Fibroblast of the conjunctiva (primary cell): ENCODE results near the gene COL1A1.

Source experiments
- DNase-seq: peaks from one replicate; pipeline ENCODE4 v3.0.0-alpha.2; 2010; ENCODE audit warnings: low read depth

The COL1A1 gene

GRCh38 chr17:50201276-50201854, at the start of gene COL1A1:
COL1A1 (minus strand) TSS chr17:50201631; CDS start chr17:50201513, 118 bp downstream.
- DNase-seq, result peak; percentile 87

- DNase-seq, result no peak
These were observed 46.8 kb upstream of the COL1A1 start for GRCh38 chr17:50248255-50248654.

- no peak for DNase-seq
These were observed 43.3 kb upstream of the COL1A1 start for GRCh38 chr17:50244771-50245170.

GRCh38 chr17:50241431-50241830, 40.0 kb upstream of the COL1A1 start:
- DNase-seq, result no peak

- DNase-seq, result no peak
These were observed 39.4 kb upstream of the COL1A1 start for GRCh38 chr17:50240851-50241250.

GRCh38 chr17:50239937-50240336, 38.5 kb upstream of the COL1A1 start:
- DNase-seq, result no peak

- no peak for DNase-seq
These were observed 37.3 kb upstream of the COL1A1 start for GRCh38 chr17:50238601-50239280.

- no peak for DNase-seq
These were observed 36.5 kb upstream of the COL1A1 start for GRCh38 chr17:50237901-50238300.

- no peak for DNase-seq
These were observed 33.1 kb upstream of the COL1A1 start for GRCh38 chr17:50234581-50234980.

GRCh38 chr17:50225701-50226240, 24.3 kb upstream of the COL1A1 start:
- no peak for DNase-seq

GRCh38 chr17:50222922-50223321, 21.5 kb upstream of the COL1A1 start:
- no peak for DNase-seq

GRCh38 chr17:50221864-50222545, 20.6 kb upstream of the COL1A1 start:
- DNase-seq, result no peak

- DNase-seq, result no peak
These were observed 19.9 kb upstream of the COL1A1 start for GRCh38 chr17:50221266-50221863.

GRCh38 chr17:50220811-50221210, 19.4 kb upstream of the COL1A1 start:
- no peak for DNase-seq

GRCh38 chr17:50219939-50220465, 18.6 kb upstream of the COL1A1 start:
- no peak for DNase-seq

- DNase-seq, result no peak
These were observed 17.9 kb upstream of the COL1A1 start for GRCh38 chr17:50219342-50219741.

GRCh38 chr17:50218771-50219315, 17.4 kb upstream of the COL1A1 start:
- DNase-seq, result peak; percentile 84

GRCh38 chr17:50218071-50218759, 16.8 kb upstream of the COL1A1 start:
- DNase-seq, result no peak

- DNase-seq, result no peak
These were observed 16.2 kb upstream of the COL1A1 start for GRCh38 chr17:50217591-50217990.

GRCh38 chr17:50214976-50215760, 13.7 kb upstream of the COL1A1 start:
- no peak for DNase-seq
